RCC 7860 (cell line): ENCODE data around the gene ROCK1.
"Not testable (repeated sequence)": the region's sequence is repeated elsewhere in the genome, so short reads cannot be mapped to it uniquely, and the experiment has no call there.

Experiments used
- DNase-seq: peaks from one replicate; pipeline ENCODE4 v3.0.0-alpha.2; 2015; ENCODE audit warnings: low spot score
- FAIRE-seq: peaks from 2 replicates; lab custom pipeline; 2012; peaks lifted over from hg19 to GRCh38; lab: Jason Lieb, UNC

The ROCK1 gene

GRCh38 chr18:21056545-21056944 lies 55.1 kb downstream of the ROCK1 start:
- FAIRE-seq (no peak), DNase-seq (no peak)

GRCh38 chr18:21054252-21054821 lies 57.3 kb downstream of the ROCK1 start:
- no peak for DNase-seq
- FAIRE-seq = no peak

- DNase-seq (peak; percentile 35), FAIRE-seq (no peak)
Measured at GRCh38 chr18:21053127-21053526, 58.5 kb downstream of the ROCK1 start.

- no peak for FAIRE-seq
- no peak for DNase-seq
Measured at GRCh38 chr18:21052385-21052784, 59.2 kb downstream of the ROCK1 start.

GRCh38 chr18:21051620-21052019 lies 60.0 kb downstream of the ROCK1 start:
- FAIRE-seq = no peak

GRCh38 chr18:21049306-21049705 lies 62.3 kb downstream of the ROCK1 start:
- FAIRE-seq = no peak
- no peak for DNase-seq

More at GRCh38 chr18:21051620-21052019, 60.0 kb downstream of the ROCK1 start:
- DNase-seq = no peak

GRCh38 chr18:21047126-21047525 lies 64.5 kb downstream of the ROCK1 start:
- DNase-seq (no peak), FAIRE-seq (no peak)

GRCh38 chr18:21040466-21040865 lies 71.1 kb downstream of the ROCK1 start:
- DNase-seq (no peak), FAIRE-seq (no peak)

GRCh38 chr18:21038201-21038600 lies 73.4 kb downstream of the ROCK1 start:
- no peak for FAIRE-seq

GRCh38 chr18:21031845-21032244 lies 79.8 kb downstream of the ROCK1 start:
- no peak for FAIRE-seq

More at GRCh38 chr18:21038201-21038600, 73.4 kb downstream of the ROCK1 start:
- DNase-seq = no peak

GRCh38 chr18:21018257-21018656 lies 93.4 kb downstream of the ROCK1 start:
- FAIRE-seq, DNase-seq: not testable (repeated sequence)

More at GRCh38 chr18:21031845-21032244, 79.8 kb downstream of the ROCK1 start:
- no peak for DNase-seq

- DNase-seq (no peak), FAIRE-seq (no peak)
Measured at GRCh38 chr18:21012308-21012707, 99.3 kb downstream of the ROCK1 start.

GRCh38 chr18:21004726-21005125 lies 106.9 kb downstream of the ROCK1 start:
- FAIRE-seq (no peak), DNase-seq (no peak)

- no peak for FAIRE-seq
- no peak for DNase-seq
Measured at GRCh38 chr18:21000667-21001066, 110.9 kb downstream of the ROCK1 start.

GRCh38 chr18:20997371-20997770 lies 114.2 kb downstream of the ROCK1 start:
- DNase-seq (no peak), FAIRE-seq (no peak)

- DNase-seq (no peak), FAIRE-seq (no peak)
Measured at GRCh38 chr18:20996418-20996817, 115.2 kb downstream of the ROCK1 start.

GRCh38 chr18:20988726-20989125 lies 122.9 kb downstream of the ROCK1 start:
- FAIRE-seq = no peak
- no peak for DNase-seq

GRCh38 chr18:20975077-20975476 lies 136.5 kb downstream of the ROCK1 start:
- FAIRE-seq = no peak

GRCh38 chr18:20971886-20972267 lies 139.7 kb downstream of the ROCK1 start:
- peak; percentile 17 for DNase-seq
- no peak for FAIRE-seq

More at GRCh38 chr18:20975077-20975476, 136.5 kb downstream of the ROCK1 start:
- no peak for DNase-seq

GRCh38 chr18:20966795-20967194 lies 144.8 kb downstream of the ROCK1 start:
- FAIRE-seq (no peak), DNase-seq (no peak)

- DNase-seq (no peak), FAIRE-seq (no peak)
Measured at GRCh38 chr18:20963027-20963426, 148.6 kb downstream of the ROCK1 start.

- FAIRE-seq = no peak
Measured at GRCh38 chr18:20960735-20961134, 150.9 kb downstream of the ROCK1 start.

GRCh38 chr18:20950827-20951226 lies 160.8 kb downstream of the ROCK1 start:
- DNase-seq, FAIRE-seq: not testable (repeated sequence)

More at GRCh38 chr18:20960735-20961134, 150.9 kb downstream of the ROCK1 start:
- no peak for DNase-seq
